GM23338 (cell line): ENCODE results near the gene PTRHD1. TPM values are rescaled to one million over a fixed set of nuclear protein-coding genes. Genes with fewer than 3 reads are reported as not detected.

Experiments used
- ATAC-seq: fragments of 200-7000 bp; cut with Tn5 transposase; 3 replicates; pipeline ENCODE4 v1.9.1; 2020
- DNase-seq: peaks from one replicate; pipeline ENCODE4 v3.0.0-alpha.2; 2015; ENCODE audit warnings: low spot score
- H2AFZ ChIP-seq: fragments of 200-600 bp; sonication (generic); 2 replicates; pipeline ENCODE4 v1.8.0; 2016; ENCODE audit warnings: antibody characterized with exemption, mild to moderate bottlenecking, moderate library complexity
- H3F3A ChIP-seq: fragments of 200-600 bp; sonication (generic); replicated peaks from 2 replicates; pipeline ENCODE4 v1.8.0; 2017; ENCODE audit warnings: antibody characterized with exemption, mixed run types, low read depth
- H3K27ac ChIP-seq: fragments of 200-600 bp; sonication (generic); 2 replicates; pipeline ENCODE4 v1.6.1; 2016; ENCODE audit warnings: low read depth
- H3K27me3 ChIP-seq: fragments of 200-600 bp; sonication (generic); 2 replicates; pipeline ENCODE4 v1.8.0; 2016; ENCODE audit warnings: mild to moderate bottlenecking, mixed run types, moderate library complexity; ENCODE audit not compliant: insufficient read depth
- H3K36me3 ChIP-seq: fragments of 200-600 bp; sonication (generic); 2 replicates; pipeline ENCODE4 v1.8.0; 2016; ENCODE audit warnings: mild to moderate bottlenecking; ENCODE audit not compliant: insufficient read depth
- H3K4me1 ChIP-seq: fragments of 200-600 bp; sonication (generic); 2 replicates; pipeline ENCODE4 v1.8.0; 2016; ENCODE audit warnings: mild to moderate bottlenecking, moderate library complexity; ENCODE audit not compliant: insufficient read depth
- H3K4me2 ChIP-seq: fragments of 200-600 bp; sonication (generic); 2 replicates; pipeline ENCODE4 v1.7.1; 2017; ENCODE audit warnings: mixed run types
- H3K4me3 ChIP-seq: fragments of 200-600 bp; sonication (generic); 2 replicates; pipeline ENCODE4 v1.6.1; 2016; ENCODE audit warnings: mixed run types
- H3K79me2 ChIP-seq: fragments of 200-600 bp; sonication (generic); replicated peaks from 2 replicates; pipeline ENCODE4 v1.8.0; 2017; ENCODE audit warnings: mild to moderate bottlenecking; ENCODE audit not compliant: insufficient read depth
- H3K9me2 ChIP-seq: fragments of 200-600 bp; sonication (generic); 2 replicates; pipeline ENCODE4 v1.8.0; 2017; ENCODE audit not compliant: insufficient read depth
- H4K20me1 ChIP-seq: fragments of 200-600 bp; sonication (generic); replicated peaks from 2 replicates; pipeline ENCODE4 v1.8.0; 2017; ENCODE audit warnings: mild to moderate bottlenecking; ENCODE audit not compliant: insufficient read depth
- H3K27ac Mint-ChIP-seq: 2 replicates; pipeline ENCODE4 v1.8.0; 2020; ENCODE audit warnings: inconsistent platforms, mild to moderate bottlenecking, moderate library complexity, mixed read lengths
- H3K27me3 Mint-ChIP-seq: 3 replicates; pipeline ENCODE4 v1.8.0; 2022; ENCODE audit warnings: low read depth, mild to moderate bottlenecking, moderate library complexity, mixed read lengths, inconsistent platforms; ENCODE audit not compliant: insufficient read depth, poor library complexity
- H3K36me3 Mint-ChIP-seq: 3 replicates; pipeline ENCODE4 v1.8.0; 2021; ENCODE audit warnings: low read depth, mild to moderate bottlenecking, inconsistent platforms, moderate library complexity, mixed read lengths
- H3K4me1 Mint-ChIP-seq: 3 replicates; pipeline ENCODE4 v1.8.0; 2020; ENCODE audit warnings: mild to moderate bottlenecking, inconsistent platforms, mixed read lengths
- H3K4me3 Mint-ChIP-seq: 3 replicates; pipeline ENCODE4 v1.8.0; 2021; ENCODE audit warnings: moderate library complexity, mild to moderate bottlenecking, inconsistent platforms, mixed read lengths
- H3K9me3 Mint-ChIP-seq: 3 replicates; pipeline ENCODE4 v1.8.0; 2020; ENCODE audit warnings: moderate library complexity, mild to moderate bottlenecking, inconsistent platforms, mixed read lengths
- CREB1 ChIP-seq: fragments of 250-450 bp; sonication (Bioruptor Pico); IDR thresholded peaks from 2 replicates; pipeline ENCODE4 v1.5.0; 2020; ENCODE audit warnings: low read depth, mild to moderate bottlenecking, moderate library complexity
- CTCF ChIP-seq, 2 experiments: fragments of 200-600 bp in 1 of 2; sonication (generic) in 1 of 2; conservative IDR thresholded peaks; 2 replicates each; pipeline versions ENCODE4 v1.5.1 to v1.6.1; 2016 to 2017; ENCODE audit warnings: antibody characterized with exemption in 2 of 2, low read depth in 2 of 2, mild to moderate bottlenecking in 2 of 2, moderate library complexity in 1 of 2
- ETS1 ChIP-seq: IDR thresholded peaks from 2 replicates; pipeline ENCODE4 v1.6.1; 2016; ENCODE audit warnings: antibody characterized with exemption
- EZH2 ChIP-seq: fragments of 200-600 bp; sonication (generic); IDR thresholded peaks from one replicate; pipeline ENCODE4 v1.8.0; 2017; ENCODE audit warnings: antibody characterized with exemption, mild to moderate bottlenecking, low read depth; ENCODE audit not compliant: unreplicated experiment
- EZH2phosphoT487 ChIP-seq: fragments of 200-600 bp; sonication (generic); IDR thresholded peaks from one replicate; pipeline ENCODE4 v1.8.1; 2018; ENCODE audit warnings: antibody characterized with exemption; ENCODE audit not compliant: unreplicated experiment
- JUNB ChIP-seq: IDR thresholded peaks from one replicate; pipeline ENCODE4 v1.6.1; 2016; ENCODE audit warnings: antibody characterized with exemption; ENCODE audit not compliant: unreplicated experiment
- NANOG ChIP-seq: IDR thresholded peaks from 2 replicates; pipeline ENCODE4 v1.6.1; 2016; ENCODE audit warnings: antibody characterized with exemption, borderline replicate concordance
- POLR2AphosphoS5 ChIP-seq: IDR thresholded peaks from 2 replicates; pipeline ENCODE4 v1.6.1; 2016; ENCODE audit warnings: antibody characterized with exemption, low read depth
- STAT1 ChIP-seq: IDR thresholded peaks from one replicate; pipeline ENCODE4 v1.6.1; 2016; ENCODE audit warnings: antibody characterized with exemption; ENCODE audit not compliant: unreplicated experiment
- ZNF114 ChIP-seq: fragments of 250-450 bp; sonication (Bioruptor Pico); IDR thresholded peaks from 2 replicates; pipeline ENCODE4 v1.5.0; 2020; ENCODE audit warnings: mild to moderate bottlenecking, moderate library complexity
- ZNF331 ChIP-seq: fragments of 250-450 bp; sonication (Bioruptor Pico); IDR thresholded peaks from 2 replicates; pipeline ENCODE4 v1.5.0; 2020; ENCODE audit warnings: low read depth, mild to moderate bottlenecking, moderate library complexity
- polyA plus RNA-seq: library from polyadenylated mRNA; unstranded; fragments of >200 nt; fragmentation: Nextera tagmentation; extraction: Ambion mirVana; gene quantifications from 2 replicates; pipeline ENCODE4 v1.2.1, GENCODE V29; 2016
- total RNA-seq: library from RNA; depleted of rRNA; stranded (reverse); fragments of >200 nt; shearing (Covaris generic); gene quantifications from 2 replicates; pipeline ENCODE4 v1.2.3, GENCODE V29; 2014
- TF ChIP-seq, protein P1 (sequence below): IDR thresholded peaks from one replicate; pipeline ENCODE4 v1.6.1; 2018; ENCODE audit warnings: antibody characterized with exemption; ENCODE audit not compliant: unreplicated experiment
- TF ChIP-seq, protein P2 (sequence below): fragments of 250-450 bp; sonication (Bioruptor Pico); IDR thresholded peaks from 2 replicates; pipeline ENCODE4 v1.5.0; 2020; ENCODE audit warnings: mild to moderate bottlenecking, moderate library complexity

The PTRHD1 gene
- total and polyA plus RNA-seq, 2 experiments from 2014 or later = 46.9 to 105 TPM

DNA sequence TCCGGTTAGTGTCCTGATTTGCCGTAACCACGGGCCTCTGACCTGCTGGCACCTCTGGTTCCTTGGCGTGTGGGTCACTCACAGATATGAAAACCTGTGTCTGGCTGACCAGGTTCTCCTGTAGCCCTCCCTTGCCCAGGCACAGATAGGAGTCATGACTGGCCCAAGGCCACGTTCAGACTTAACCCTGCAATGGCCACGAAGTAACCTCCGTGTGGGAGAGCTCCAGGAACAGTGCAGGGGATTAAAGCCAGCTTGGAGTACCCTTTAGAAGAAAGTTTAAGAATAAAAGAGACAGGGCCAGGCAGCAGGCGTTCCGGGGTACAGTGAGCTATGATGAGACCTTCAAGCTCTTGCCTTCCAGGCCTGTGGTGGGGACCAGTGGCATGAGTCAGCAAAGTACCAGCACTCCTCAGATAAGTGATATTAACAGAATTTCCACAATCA is 25.6 kb upstream of the PTRHD1 start:
- Histone ChIP-seq H3K4me1 (peaks cover 22% of the 10 kb centered on the region), H2AFZ (no peak overlapping the region), H3K4me3 (no peak overlapping the region), H3K4me2 (no peak overlapping the region), H3K27me3 (no peaks in the 10 kb centered on the region), H3K36me3 (peaks cover 35% of the 10 kb centered on the region; the same call in 1 of the 2 replicates), H3K9me2 (no peaks in the 10 kb centered on the region; the same call in 1 of the 2 replicates), H3K27ac (peak overlapping the region; percentile 16; the same call in 1 of the 2 replicates), H4K20me1 (peaks cover 14% of the 10 kb centered on the region), H3K79me2 (peaks cover 15% of the 10 kb centered on the region), H3F3A (peaks cover 16% of the 10 kb centered on the region; the same call in 1 of the 2 replicates)
- H3K27ac Mint-ChIP-seq = peak overlapping the region; percentile 61
- ATAC-seq (no peak), DNase-seq (no peak)
- H3K9me3 Mint-ChIP-seq = no peaks in the 10 kb centered on the region
- TF ChIP-seq JUNB (no peak), STAT1 (no peak), CREB1 (no peak), ZNF114 (no peak), EZH2phosphoT487 (no peak), EZH2 (no peak), POLR2AphosphoS5 (no peak), ETS1 (no peak), NANOG (no peak), ZNF331 (no peak), CTCF (conservative IDR thresholded peaks at IDR 0.05; ENCODE audit: low read depth in 2 of 2) (no peak)
- TF ChIP-seq, protein P1, sequence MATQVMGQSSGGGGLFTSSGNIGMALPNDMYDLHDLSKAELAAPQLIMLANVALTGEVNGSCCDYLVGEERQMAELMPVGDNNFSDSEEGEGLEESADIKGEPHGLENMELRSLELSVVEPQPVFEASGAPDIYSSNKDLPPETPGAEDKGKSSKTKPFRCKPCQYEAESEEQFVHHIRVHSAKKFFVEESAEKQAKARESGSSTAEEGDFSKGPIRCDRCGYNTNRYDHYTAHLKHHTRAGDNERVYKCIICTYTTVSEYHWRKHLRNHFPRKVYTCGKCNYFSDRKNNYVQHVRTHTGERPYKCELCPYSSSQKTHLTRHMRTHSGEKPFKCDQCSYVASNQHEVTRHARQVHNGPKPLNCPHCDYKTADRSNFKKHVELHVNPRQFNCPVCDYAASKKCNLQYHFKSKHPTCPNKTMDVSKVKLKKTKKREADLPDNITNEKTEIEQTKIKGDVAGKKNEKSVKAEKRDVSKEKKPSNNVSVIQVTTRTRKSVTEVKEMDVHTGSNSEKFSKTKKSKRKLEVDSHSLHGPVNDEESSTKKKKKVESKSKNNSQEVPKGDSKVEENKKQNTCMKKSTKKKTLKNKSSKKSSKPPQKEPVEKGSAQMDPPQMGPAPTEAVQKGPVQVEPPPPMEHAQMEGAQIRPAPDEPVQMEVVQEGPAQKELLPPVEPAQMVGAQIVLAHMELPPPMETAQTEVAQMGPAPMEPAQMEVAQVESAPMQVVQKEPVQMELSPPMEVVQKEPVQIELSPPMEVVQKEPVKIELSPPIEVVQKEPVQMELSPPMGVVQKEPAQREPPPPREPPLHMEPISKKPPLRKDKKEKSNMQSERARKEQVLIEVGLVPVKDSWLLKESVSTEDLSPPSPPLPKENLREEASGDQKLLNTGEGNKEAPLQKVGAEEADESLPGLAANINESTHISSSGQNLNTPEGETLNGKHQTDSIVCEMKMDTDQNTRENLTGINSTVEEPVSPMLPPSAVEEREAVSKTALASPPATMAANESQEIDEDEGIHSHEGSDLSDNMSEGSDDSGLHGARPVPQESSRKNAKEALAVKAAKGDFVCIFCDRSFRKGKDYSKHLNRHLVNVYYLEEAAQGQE = no peak
- TF ChIP-seq, protein P2, sequence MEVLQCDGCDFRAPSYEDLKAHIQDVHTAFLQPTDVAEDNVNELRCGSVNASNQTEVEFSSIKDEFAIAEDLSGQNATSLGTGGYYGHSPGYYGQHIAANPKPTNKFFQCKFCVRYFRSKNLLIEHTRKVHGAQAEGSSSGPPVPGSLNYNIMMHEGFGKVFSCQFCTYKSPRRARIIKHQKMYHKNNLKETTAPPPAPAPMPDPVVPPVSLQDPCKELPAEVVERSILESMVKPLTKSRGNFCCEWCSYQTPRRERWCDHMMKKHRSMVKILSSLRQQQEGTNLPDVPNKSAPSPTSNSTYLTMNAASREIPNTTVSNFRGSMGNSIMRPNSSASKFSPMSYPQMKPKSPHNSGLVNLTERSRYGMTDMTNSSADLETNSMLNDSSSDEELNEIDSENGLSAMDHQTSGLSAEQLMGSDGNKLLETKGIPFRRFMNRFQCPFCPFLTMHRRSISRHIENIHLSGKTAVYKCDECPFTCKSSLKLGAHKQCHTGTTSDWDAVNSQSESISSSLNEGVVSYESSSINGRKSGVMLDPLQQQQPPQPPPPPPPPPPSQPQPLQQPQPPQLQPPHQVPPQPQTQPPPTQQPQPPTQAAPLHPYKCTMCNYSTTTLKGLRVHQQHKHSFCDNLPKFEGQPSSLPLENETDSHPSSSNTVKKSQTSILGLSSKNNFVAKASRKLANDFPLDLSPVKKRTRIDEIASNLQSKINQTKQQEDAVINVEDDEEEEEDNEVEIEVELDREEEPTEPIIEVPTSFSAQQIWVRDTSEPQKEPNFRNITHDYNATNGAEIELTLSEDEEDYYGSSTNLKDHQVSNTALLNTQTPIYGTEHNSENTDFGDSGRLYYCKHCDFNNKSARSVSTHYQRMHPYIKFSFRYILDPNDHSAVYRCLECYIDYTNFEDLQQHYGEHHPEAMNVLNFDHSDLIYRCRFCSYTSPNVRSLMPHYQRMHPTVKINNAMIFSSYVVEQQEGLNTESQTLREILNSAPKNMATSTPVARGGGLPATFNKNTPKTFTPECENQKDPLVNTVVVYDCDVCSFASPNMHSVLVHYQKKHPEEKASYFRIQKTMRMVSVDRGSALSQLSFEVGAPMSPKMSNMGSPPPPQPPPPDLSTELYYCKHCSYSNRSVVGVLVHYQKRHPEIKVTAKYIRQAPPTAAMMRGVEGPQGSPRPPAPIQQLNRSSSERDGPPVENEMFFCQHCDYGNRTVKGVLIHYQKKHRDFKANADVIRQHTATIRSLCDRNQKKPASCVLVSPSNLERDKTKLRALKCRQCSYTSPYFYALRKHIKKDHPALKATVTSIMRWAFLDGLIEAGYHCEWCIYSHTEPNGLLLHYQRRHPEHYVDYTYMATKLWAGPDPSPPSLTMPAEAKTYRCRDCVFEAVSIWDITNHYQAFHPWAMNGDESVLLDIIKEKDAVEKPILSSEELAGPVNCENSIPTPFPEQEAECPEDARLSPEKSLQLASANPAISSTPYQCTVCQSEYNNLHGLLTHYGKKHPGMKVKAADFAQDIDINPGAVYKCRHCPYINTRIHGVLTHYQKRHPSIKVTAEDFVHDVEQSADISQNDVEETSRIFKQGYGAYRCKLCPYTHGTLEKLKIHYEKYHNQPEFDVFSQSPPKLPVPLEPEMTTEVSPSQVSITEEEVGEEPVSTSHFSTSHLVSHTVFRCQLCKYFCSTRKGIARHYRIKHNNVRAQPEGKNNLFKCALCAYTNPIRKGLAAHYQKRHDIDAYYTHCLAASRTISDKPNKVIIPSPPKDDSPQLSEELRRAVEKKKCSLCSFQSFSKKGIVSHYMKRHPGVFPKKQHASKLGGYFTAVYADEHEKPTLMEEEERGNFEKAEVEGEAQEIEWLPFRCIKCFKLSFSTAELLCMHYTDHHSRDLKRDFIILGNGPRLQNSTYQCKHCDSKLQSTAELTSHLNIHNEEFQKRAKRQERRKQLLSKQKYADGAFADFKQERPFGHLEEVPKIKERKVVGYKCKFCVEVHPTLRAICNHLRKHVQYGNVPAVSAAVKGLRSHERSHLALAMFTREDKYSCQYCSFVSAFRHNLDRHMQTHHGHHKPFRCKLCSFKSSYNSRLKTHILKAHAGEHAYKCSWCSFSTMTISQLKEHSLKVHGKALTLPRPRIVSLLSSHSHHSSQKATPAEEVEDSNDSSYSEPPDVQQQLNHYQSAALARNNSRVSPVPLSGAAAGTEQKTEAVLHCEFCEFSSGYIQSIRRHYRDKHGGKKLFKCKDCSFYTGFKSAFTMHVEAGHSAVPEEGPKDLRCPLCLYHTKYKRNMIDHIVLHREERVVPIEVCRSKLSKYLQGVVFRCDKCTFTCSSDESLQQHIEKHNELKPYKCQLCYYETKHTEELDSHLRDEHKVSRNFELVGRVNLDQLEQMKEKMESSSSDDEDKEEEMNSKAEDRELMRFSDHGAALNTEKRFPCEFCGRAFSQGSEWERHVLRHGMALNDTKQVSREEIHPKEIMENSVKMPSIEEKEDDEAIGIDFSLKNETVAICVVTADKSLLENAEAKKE (CRISPR knock-in tag) = no peak
- peaks cover 23% of the 10 kb centered on the region for H3K27me3 Mint-ChIP-seq
- peaks cover 90% of the 10 kb centered on the region for H3K36me3 Mint-ChIP-seq
- H3K4me3 Mint-ChIP-seq = no peak overlapping the region
- peaks cover 29% of the 10 kb centered on the region for H3K4me1 Mint-ChIP-seq
